VCaP (cell line): ENCODE data around the gene RDX.
"Not testable (repeated sequence)": the region's sequence is repeated elsewhere in the genome, so short reads cannot be mapped to it uniquely, and the experiment has no call there.

Experiments used
- H3K27ac ChIP-seq: fragments of 450-650 bp; 2 replicates; pipeline ENCODE4 v1.5.1; 2017
- CTCF ChIP-seq: fragments of 450-650 bp; conservative IDR thresholded peaks from 2 replicates; pipeline ENCODE4 v1.5.1; 2017; ENCODE audit warnings: mild to moderate bottlenecking, moderate library complexity

RDX gene

GRCh38 chr11:110289472-110289871 is 6.9 kb downstream of the RDX start:
- H3K27ac ChIP-seq: no peak overlapping the region
- TF ChIP-seq CTCF: no peak

GRCh38 chr11:110287537-110287936 is 8.9 kb downstream of the RDX start:
- H3K27ac ChIP-seq: no peak overlapping the region
- no peak for TF ChIP-seq CTCF

GRCh38 chr11:110286298-110287040 is 9.9 kb downstream of the RDX start:
- H3K27ac ChIP-seq: 0 out of 2 replicates have a peak overlapping the region, but pooled peaks have one; percentile 3
- no peak for TF ChIP-seq CTCF

- TF ChIP-seq CTCF: no peak
- H3K27ac ChIP-seq: peak overlapping the region; percentile 37
Measured at GRCh38 chr11:110283862-110284261, 12.6 kb downstream of the RDX start.

GRCh38 chr11:110280595-110280994 is 15.8 kb downstream of the RDX start:
- H3K27ac ChIP-seq: not testable (repeated sequence)

GRCh38 chr11:110279881-110280280 is 16.5 kb downstream of the RDX start:
- no peak overlapping the region for H3K27ac ChIP-seq
- no peak for TF ChIP-seq CTCF

- no peak overlapping the region for H3K27ac ChIP-seq
- no peak for TF ChIP-seq CTCF
Measured at GRCh38 chr11:110272919-110273318, 23.5 kb downstream of the RDX start.

- H3K27ac ChIP-seq: no peak overlapping the region
- TF ChIP-seq CTCF: no peak
Measured at GRCh38 chr11:110269996-110270395, 26.4 kb downstream of the RDX start.
